Astrocyte (in vitro differentiated cells and primary cell): ENCODE data around the gene TBRG1. TPM values are rescaled to one million over a fixed set of nuclear protein-coding genes. Genes with fewer than 3 reads are reported as not detected.

Source experiments
- DNase-seq: peaks from one replicate; pipeline ENCODE4 v3.0.0-alpha.2; 2010; ENCODE audit warnings: low read depth
- FAIRE-seq: peaks from 2 replicates; lab custom pipeline; 2011; peaks lifted over from hg19 to GRCh38; lab: Jason Lieb, UNC
- H2AFZ ChIP-seq: 2 replicates; pipeline ENCODE4 v1.6.0; 2012; ENCODE audit warnings: low read depth, low read length, inconsistent platforms
- H3K27ac ChIP-seq: 2 replicates; pipeline ENCODE4 v1.5.1; 2011; ENCODE audit warnings: low read depth, low read length, inconsistent platforms
- H3K27me3 ChIP-seq: 2 replicates; pipeline ENCODE4 v1.6.0; 2011; ENCODE audit warnings: low read length, inconsistent platforms; ENCODE audit not compliant: insufficient read depth
- H3K36me3 ChIP-seq: 2 replicates; pipeline ENCODE4 v1.5.1; 2011; ENCODE audit warnings: low read length, inconsistent platforms; ENCODE audit not compliant: insufficient read depth
- H3K4me1 ChIP-seq: 2 replicates; pipeline ENCODE4 v1.5.1; 2011; ENCODE audit warnings: low read length, inconsistent platforms; ENCODE audit not compliant: insufficient read depth
- H3K4me2 ChIP-seq: 2 replicates; pipeline ENCODE4 v1.6.0; 2012; ENCODE audit warnings: low read length, inconsistent platforms
- H3K4me3 ChIP-seq: 2 replicates; pipeline ENCODE4 v1.5.1; 2011; ENCODE audit warnings: low read depth, mild to moderate bottlenecking, low read length, inconsistent platforms; ENCODE audit not compliant: insufficient read depth
- H3K79me2 ChIP-seq: 2 replicates; pipeline ENCODE4 v1.6.0; 2012; ENCODE audit warnings: mild to moderate bottlenecking, low read length, inconsistent platforms; ENCODE audit not compliant: insufficient read depth
- H3K9ac ChIP-seq: 2 replicates; pipeline ENCODE4 v1.6.0; 2012; ENCODE audit warnings: mild to moderate bottlenecking, low read length, inconsistent platforms
- H3K9me3 ChIP-seq: 2 replicates; pipeline ENCODE4 v1.5.1; 2012; ENCODE audit warnings: low read depth, mild to moderate bottlenecking, low read length, inconsistent platforms; ENCODE audit not compliant: insufficient read depth
- H4K20me1 ChIP-seq: 2 replicates; pipeline ENCODE4 v1.6.0; 2012; ENCODE audit warnings: low read length, inconsistent platforms; ENCODE audit not compliant: insufficient read depth
- H3K27ac Mint-ChIP-seq: one replicate; pipeline ENCODE4 v1.8.0; 2021; ENCODE audit warnings: mild to moderate bottlenecking, mixed read lengths; ENCODE audit not compliant: unreplicated experiment
- H3K27me3 Mint-ChIP-seq: one replicate; pipeline ENCODE4 v1.8.0; 2021; ENCODE audit warnings: low read depth, mixed read lengths; ENCODE audit not compliant: unreplicated experiment
- H3K36me3 Mint-ChIP-seq: one replicate; pipeline ENCODE4 v1.8.0; 2021; ENCODE audit warnings: low read depth, mixed read lengths; ENCODE audit not compliant: unreplicated experiment
- H3K4me1 Mint-ChIP-seq: one replicate; pipeline ENCODE4 v1.8.0; 2021; ENCODE audit warnings: low read depth, mixed read lengths; ENCODE audit not compliant: unreplicated experiment
- H3K4me3 Mint-ChIP-seq: one replicate; pipeline ENCODE4 v1.8.0; 2021; ENCODE audit warnings: mild to moderate bottlenecking, moderate library complexity, mixed read lengths; ENCODE audit not compliant: unreplicated experiment
- H3K9me3 Mint-ChIP-seq: one replicate; pipeline ENCODE4 v1.8.0; 2021; ENCODE audit warnings: mild to moderate bottlenecking, mixed read lengths; ENCODE audit not compliant: unreplicated experiment
- CTCF ChIP-seq: IDR thresholded peaks from 2 replicates; pipeline ENCODE4 v1.5.1; 2011; ENCODE audit warnings: low read depth, mild to moderate bottlenecking, inconsistent platforms, low read length, moderate library complexity; ENCODE audit not compliant: insufficient read depth
- EZH2 ChIP-seq: IDR thresholded peaks from 2 replicates; pipeline ENCODE4 v1.6.1; 2012; ENCODE audit warnings: mild to moderate bottlenecking, low read length, inconsistent platforms; ENCODE audit not compliant: insufficient read depth
- total RNA-seq: library from RNA; stranded (reverse); gene quantifications from 2 replicates; pipeline ENCODE4 v1.2.1, GENCODE V29; 2021

The TBRG1 gene
- total RNA-seq, 1 donor from 2014 or later = 36.8 TPM

GRCh38 chr11:124618863-124619262 lies 3.8 kb upstream of the TBRG1 start:
- H3K27ac Mint-ChIP-seq = no peak overlapping the region
- Histone ChIP-seq H3K36me3 (no peaks in the 10 kb centered on the region), H3K27ac (no peak overlapping the region), H3K9ac (no peak overlapping the region), H3K4me1 (peaks cover 8% of the 10 kb centered on the region), H4K20me1 (peaks cover 9% of the 10 kb centered on the region), H2AFZ (no peak overlapping the region), H3K79me2 (peaks cover 12% of the 10 kb centered on the region), H3K27me3 (no peaks in the 10 kb centered on the region), H3K4me3 (no peak overlapping the region), H3K9me3 (no peaks in the 10 kb centered on the region), H3K4me2 (no peak overlapping the region)
- H3K9me3 Mint-ChIP-seq = no peaks in the 10 kb centered on the region
- H3K4me3 Mint-ChIP-seq = no peak overlapping the region
- no peak for DNase-seq
- TF ChIP-seq CTCF (no peak), EZH2 (no peak)
- no peak for FAIRE-seq
- H3K4me1 Mint-ChIP-seq = no peaks in the 10 kb centered on the region
- H3K27me3 Mint-ChIP-seq = peaks cover 10% of the 10 kb centered on the region
- H3K36me3 Mint-ChIP-seq = no peaks in the 10 kb centered on the region

GRCh38 chr11:124623861-124624525 lies 1.3 kb downstream of the TBRG1 start:
- H3K4me3 Mint-ChIP-seq = peak overlapping the region; percentile 99
- peaks cover 15% of the 10 kb centered on the region for H3K36me3 ChIP-seq
- no peaks in the 10 kb centered on the region for H3K9me3 Mint-ChIP-seq
- peak overlapping the region; percentile 95 for H3K27ac Mint-ChIP-seq
- no peaks in the 10 kb centered on the region for H3K9me3 ChIP-seq
- peaks cover 4% of the 10 kb centered on the region for H3K4me1 Mint-ChIP-seq
- H3K36me3 Mint-ChIP-seq = peaks cover 6% of the 10 kb centered on the region
- peak overlapping the region; percentile 96 for H3K9ac ChIP-seq
- H3K4me1 ChIP-seq = peaks cover 15% of the 10 kb centered on the region
- TF ChIP-seq EZH2 = no peak
- no peak for TF ChIP-seq CTCF
- H3K79me2 ChIP-seq = peaks cover 49% of the 10 kb centered on the region
- H2AFZ ChIP-seq = no peak overlapping the region
- FAIRE-seq = no peak
- H3K27ac ChIP-seq = peak overlapping the region; percentile 92
- H3K27me3 ChIP-seq = no peaks in the 10 kb centered on the region
- peaks cover 44% of the 10 kb centered on the region for H4K20me1 ChIP-seq
- peaks cover 6% of the 10 kb centered on the region for H3K27me3 Mint-ChIP-seq
- peak overlapping the region; percentile 91 for H3K4me3 ChIP-seq
- peak; percentile 23 for DNase-seq
- peak overlapping the region; percentile 85 for H3K4me2 ChIP-seq

GRCh38 chr11:124625504-124626168 lies 3.0 kb downstream of the TBRG1 start:
- FAIRE-seq (no peak), DNase-seq (no peak)
- H3K27me3 ChIP-seq = no peaks in the 10 kb centered on the region
- Mint-ChIP-seq H3K4me3 (no peak overlapping the region), H3K27ac (no peak overlapping the region), H3K4me1 (peaks cover 4% of the 10 kb centered on the region), H3K9me3 (no peaks in the 10 kb centered on the region), H3K36me3 (peaks cover 7% of the 10 kb centered on the region), H3K27me3 (no peaks in the 10 kb centered on the region)
- no peak overlapping the region for H3K4me2 ChIP-seq
- H3K27ac ChIP-seq = no peak overlapping the region
- H3K4me3 ChIP-seq = no peak overlapping the region
- no peak overlapping the region for H2AFZ ChIP-seq
- TF ChIP-seq CTCF (no peak), EZH2 (no peak)
- H3K9me3 ChIP-seq = no peaks in the 10 kb centered on the region
- H3K9ac ChIP-seq = no peak overlapping the region
- H4K20me1 ChIP-seq = peaks cover 44% of the 10 kb centered on the region
- H3K4me1 ChIP-seq = peaks cover 15% of the 10 kb centered on the region
- peaks cover 49% of the 10 kb centered on the region for H3K79me2 ChIP-seq
- H3K36me3 ChIP-seq = peaks cover 21% of the 10 kb centered on the region
